KMS-11 (cell line): ENCODE measurements around the gene LILRA1.
"Not testable (repeated sequence)": the region's sequence is repeated elsewhere in the genome, so short reads cannot be mapped to it uniquely, and the experiment has no call there.

Source experiments
- H2AFZ ChIP-seq: fragments of 200-600 bp; sonication (generic); 2 replicates; pipeline ENCODE4 v1.6.1; 2016; ENCODE audit warnings: antibody characterized with exemption, mixed run types, low read depth
- H3K27ac ChIP-seq: fragments of 200-600 bp; sonication (generic); 2 replicates; pipeline ENCODE4 v1.6.1; 2016; ENCODE audit warnings: mild to moderate bottlenecking, mixed run types
- H3K27me3 ChIP-seq: fragments of 200-600 bp; sonication (generic); 2 replicates; pipeline ENCODE4 v1.6.1; 2017; ENCODE audit warnings: mild to moderate bottlenecking, low read depth, mixed run types, moderate library complexity; ENCODE audit not compliant: insufficient read depth
- H3K36me3 ChIP-seq: fragments of 200-600 bp; sonication (generic); 2 replicates; pipeline ENCODE4 v1.6.1; 2017; ENCODE audit warnings: mild to moderate bottlenecking, mixed run types; ENCODE audit not compliant: insufficient read depth
- H3K4me1 ChIP-seq: fragments of 200-600 bp; sonication (generic); 2 replicates; pipeline ENCODE4 v1.6.1; 2016; ENCODE audit warnings: mild to moderate bottlenecking, low read depth, mixed run types; ENCODE audit not compliant: poor library complexity, severe bottlenecking
- H3K4me2 ChIP-seq: fragments of 200-600 bp; sonication (generic); 2 replicates; pipeline ENCODE4 v1.7.0; 2016; ENCODE audit warnings: mild to moderate bottlenecking, mixed run types
- H3K4me3 ChIP-seq: fragments of 200-600 bp; sonication (generic); IDR thresholded peaks from 2 replicates; pipeline ENCODE4 v1.6.1; 2017; ENCODE audit warnings: low read depth, low read length, mixed read lengths; ENCODE audit not compliant: insufficient read depth
- H3K79me2 ChIP-seq: fragments of 200-600 bp; sonication (generic); 2 replicates; pipeline ENCODE4 v1.6.1; 2016; ENCODE audit warnings: low read depth, mixed run types; ENCODE audit not compliant: insufficient read depth
- H3K9ac ChIP-seq: fragments of 200-600 bp; sonication (generic); 2 replicates; pipeline ENCODE4 v1.6.1; 2016; ENCODE audit warnings: mild to moderate bottlenecking, mixed run types
- H4K20me1 ChIP-seq: fragments of 200-600 bp; sonication (generic); 2 replicates; pipeline ENCODE4 v1.6.1; 2016; ENCODE audit warnings: mild to moderate bottlenecking, mixed run types; ENCODE audit not compliant: insufficient read depth
- TF ChIP-seq, protein P1 (sequence below): fragments of 200-600 bp; sonication (generic); conservative IDR thresholded peaks from 2 replicates; pipeline ENCODE4 v1.6.1; 2017; ENCODE audit warnings: low read depth, mild to moderate bottlenecking, antibody characterized with exemption, low read length, moderate library complexity, mixed read lengths

The LILRA1 gene

DNA sequence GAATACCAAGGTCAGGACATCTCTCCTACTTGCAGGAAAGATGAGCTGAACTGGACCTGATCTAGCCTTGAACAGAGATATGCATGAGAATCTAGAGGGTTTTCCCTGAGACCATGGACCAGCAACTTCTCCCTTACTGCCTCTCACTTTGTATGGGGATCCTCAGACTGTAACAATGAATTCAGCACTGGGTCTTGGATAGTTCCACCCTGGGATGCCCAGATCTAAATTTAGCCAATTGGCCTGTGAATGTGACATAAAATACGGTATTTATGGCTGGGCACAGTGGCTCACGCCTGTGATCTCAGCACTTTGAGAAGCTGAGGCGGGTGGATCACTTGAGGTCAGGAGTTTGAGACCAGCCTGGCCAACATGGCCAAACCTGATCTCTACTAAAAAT is 35.1 kb upstream of the LILRA1 start:
- H3K4me3 ChIP-seq, result no peak overlapping the region
- no peaks in the 10 kb centered on the region for H3K79me2 ChIP-seq
- no peaks in the 10 kb centered on the region for H3K4me1 ChIP-seq
- no peaks in the 10 kb centered on the region for H3K36me3 ChIP-seq
- H4K20me1 ChIP-seq, result no peaks in the 10 kb centered on the region
- H3K9ac ChIP-seq, result no peak overlapping the region
- TF ChIP-seq, protein P1, sequence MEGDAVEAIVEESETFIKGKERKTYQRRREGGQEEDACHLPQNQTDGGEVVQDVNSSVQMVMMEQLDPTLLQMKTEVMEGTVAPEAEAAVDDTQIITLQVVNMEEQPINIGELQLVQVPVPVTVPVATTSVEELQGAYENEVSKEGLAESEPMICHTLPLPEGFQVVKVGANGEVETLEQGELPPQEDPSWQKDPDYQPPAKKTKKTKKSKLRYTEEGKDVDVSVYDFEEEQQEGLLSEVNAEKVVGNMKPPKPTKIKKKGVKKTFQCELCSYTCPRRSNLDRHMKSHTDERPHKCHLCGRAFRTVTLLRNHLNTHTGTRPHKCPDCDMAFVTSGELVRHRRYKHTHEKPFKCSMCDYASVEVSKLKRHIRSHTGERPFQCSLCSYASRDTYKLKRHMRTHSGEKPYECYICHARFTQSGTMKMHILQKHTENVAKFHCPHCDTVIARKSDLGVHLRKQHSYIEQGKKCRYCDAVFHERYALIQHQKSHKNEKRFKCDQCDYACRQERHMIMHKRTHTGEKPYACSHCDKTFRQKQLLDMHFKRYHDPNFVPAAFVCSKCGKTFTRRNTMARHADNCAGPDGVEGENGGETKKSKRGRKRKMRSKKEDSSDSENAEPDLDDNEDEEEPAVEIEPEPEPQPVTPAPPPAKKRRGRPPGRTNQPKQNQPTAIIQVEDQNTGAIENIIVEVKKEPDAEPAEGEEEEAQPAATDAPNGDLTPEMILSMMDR, result no peak
- peaks cover 10% of the 10 kb centered on the region; the same call in 1 of the 2 replicates for H3K27me3 ChIP-seq
- no peak overlapping the region for H3K27ac ChIP-seq
- no peak overlapping the region for H3K4me2 ChIP-seq
- H2AFZ ChIP-seq, result no peak overlapping the region

DNA sequence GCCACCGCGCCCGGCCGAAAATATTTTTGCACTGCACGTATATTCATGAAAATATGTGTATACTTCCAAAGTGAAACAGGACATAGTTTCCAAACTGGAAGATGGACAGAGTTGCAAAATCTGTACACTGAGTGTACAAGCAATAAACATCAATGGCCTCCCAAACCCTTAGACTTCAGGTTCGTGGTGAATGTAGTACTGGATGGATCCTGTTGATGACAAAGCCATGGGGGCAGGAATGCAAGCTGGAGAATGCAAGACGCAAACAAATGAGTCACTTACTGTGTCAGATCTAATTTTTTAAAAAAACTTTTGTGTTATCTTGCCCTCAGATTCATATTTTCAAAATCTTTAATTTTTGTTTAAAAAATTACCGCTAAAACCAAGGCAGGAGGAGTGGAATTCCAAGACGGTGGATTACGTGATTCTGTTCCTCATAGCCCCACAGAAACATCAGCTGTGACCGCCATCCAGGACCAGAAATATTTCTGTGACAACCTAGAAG is 32.5 kb upstream of the LILRA1 start:
- Histone ChIP-seq H3K27ac (no peak overlapping the region), H2AFZ (no peak overlapping the region), H3K9ac (no peak overlapping the region), H3K27me3 (peaks cover 13% of the 10 kb centered on the region; the same call in 1 of the 2 replicates), H3K36me3 (no peaks in the 10 kb centered on the region), H3K79me2 (no peaks in the 10 kb centered on the region), H3K4me1 (no peaks in the 10 kb centered on the region), H4K20me1 (no peaks in the 10 kb centered on the region), H3K4me3 (no peak overlapping the region), H3K4me2 (no peak overlapping the region)
- TF ChIP-seq, protein P1, result no peak

DNA sequence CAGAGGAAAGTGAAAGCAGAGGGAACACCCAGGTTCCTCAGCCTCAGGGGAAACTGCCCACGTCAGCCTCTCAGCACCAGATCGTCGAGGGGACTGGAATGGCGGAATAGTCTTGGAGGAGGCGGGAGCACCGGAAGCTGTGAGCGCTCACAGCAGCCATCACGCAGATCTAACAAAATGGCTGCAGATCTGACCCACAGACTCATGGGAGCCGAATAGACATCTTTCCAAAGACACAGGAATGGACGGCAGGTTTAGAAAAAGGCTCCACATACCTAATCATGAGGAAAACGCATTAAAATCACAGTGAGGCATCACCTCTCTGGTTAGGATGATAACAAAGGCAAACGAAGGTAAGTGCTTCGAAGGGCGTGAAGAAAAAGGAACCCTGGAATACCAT is 31.6 kb upstream of the LILRA1 start:
- H3K4me2 ChIP-seq, result 0 out of 2 replicates have a peak overlapping the region, but pooled peaks have one; percentile 19
- TF ChIP-seq, protein P1, result no peak
- no peak overlapping the region for H3K9ac ChIP-seq
- no peaks in the 10 kb centered on the region for H4K20me1 ChIP-seq
- no peaks in the 10 kb centered on the region for H3K4me1 ChIP-seq
- peak overlapping the region; percentile 48; the same call in 1 of the 2 replicates for H2AFZ ChIP-seq
- H3K4me3 ChIP-seq, result no peak overlapping the region
- H3K27ac ChIP-seq, result no peak overlapping the region
- H3K79me2 ChIP-seq, result no peaks in the 10 kb centered on the region
- no peaks in the 10 kb centered on the region for H3K36me3 ChIP-seq
- H3K27me3 ChIP-seq, result peaks cover 10% of the 10 kb centered on the region; the same call in 1 of the 2 replicates

DNA sequence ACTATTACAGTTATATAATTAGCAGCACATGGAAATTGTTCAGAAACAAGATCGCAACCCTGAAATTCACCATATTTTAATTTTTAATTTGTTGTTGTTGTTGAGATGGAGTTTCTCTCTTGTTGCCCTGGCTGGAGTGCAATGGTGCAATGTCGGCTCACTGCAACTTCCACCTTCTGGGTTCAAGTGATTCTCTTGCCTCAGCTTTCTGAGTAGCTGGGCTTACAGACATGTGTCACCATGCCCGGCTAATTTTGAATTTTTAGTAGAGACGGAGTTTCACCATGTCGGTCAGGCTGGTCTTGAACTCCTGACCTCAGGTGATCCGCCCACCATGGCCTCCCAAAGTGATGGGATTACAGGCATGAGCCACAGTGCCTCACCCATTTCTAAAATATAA is 30.2 kb upstream of the LILRA1 start:
- not testable (repeated sequence) for H3K27ac ChIP-seq, H3K9ac ChIP-seq, H3K4me3 ChIP-seq, H3K36me3 ChIP-seq, H3K4me2 ChIP-seq, H2AFZ ChIP-seq, H4K20me1 ChIP-seq, H3K79me2 ChIP-seq, H3K4me1 ChIP-seq
- H3K27me3 ChIP-seq, result peaks cover 10% of the 10 kb centered on the region; the same call in 1 of the 2 replicates

DNA sequence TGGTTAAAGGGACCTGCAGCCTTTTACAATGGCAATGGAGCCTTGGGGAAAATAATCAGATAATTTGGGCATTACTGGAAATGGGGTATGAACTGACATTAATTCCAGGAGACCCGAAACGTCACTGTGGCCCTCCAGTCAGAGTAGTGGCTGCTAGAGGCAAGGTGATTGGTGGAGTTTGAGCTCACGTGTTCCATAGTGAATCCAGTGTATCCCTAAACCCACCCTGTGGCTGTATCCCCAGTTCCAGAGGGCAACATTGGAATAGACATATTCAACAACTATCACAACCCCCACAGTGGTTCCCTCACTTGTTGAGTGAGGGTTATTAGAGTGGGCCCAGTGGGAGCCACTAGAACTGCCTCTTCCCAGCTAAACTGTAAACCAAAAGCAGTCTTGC is 23.1 kb upstream of the LILRA1 start:
- no peak overlapping the region for H3K9ac ChIP-seq
- no peak overlapping the region for H3K4me2 ChIP-seq
- TF ChIP-seq, protein P1, result no peak
- peaks cover 9% of the 10 kb centered on the region; the same call in 1 of the 2 replicates for H3K27me3 ChIP-seq
- no peaks in the 10 kb centered on the region for H4K20me1 ChIP-seq
- H3K27ac ChIP-seq, result no peak overlapping the region
- no peak overlapping the region for H2AFZ ChIP-seq
- H3K36me3 ChIP-seq, result no peaks in the 10 kb centered on the region
- H3K4me3 ChIP-seq, result no peak overlapping the region
- H3K4me1 ChIP-seq, result no peaks in the 10 kb centered on the region
- no peaks in the 10 kb centered on the region for H3K79me2 ChIP-seq

DNA sequence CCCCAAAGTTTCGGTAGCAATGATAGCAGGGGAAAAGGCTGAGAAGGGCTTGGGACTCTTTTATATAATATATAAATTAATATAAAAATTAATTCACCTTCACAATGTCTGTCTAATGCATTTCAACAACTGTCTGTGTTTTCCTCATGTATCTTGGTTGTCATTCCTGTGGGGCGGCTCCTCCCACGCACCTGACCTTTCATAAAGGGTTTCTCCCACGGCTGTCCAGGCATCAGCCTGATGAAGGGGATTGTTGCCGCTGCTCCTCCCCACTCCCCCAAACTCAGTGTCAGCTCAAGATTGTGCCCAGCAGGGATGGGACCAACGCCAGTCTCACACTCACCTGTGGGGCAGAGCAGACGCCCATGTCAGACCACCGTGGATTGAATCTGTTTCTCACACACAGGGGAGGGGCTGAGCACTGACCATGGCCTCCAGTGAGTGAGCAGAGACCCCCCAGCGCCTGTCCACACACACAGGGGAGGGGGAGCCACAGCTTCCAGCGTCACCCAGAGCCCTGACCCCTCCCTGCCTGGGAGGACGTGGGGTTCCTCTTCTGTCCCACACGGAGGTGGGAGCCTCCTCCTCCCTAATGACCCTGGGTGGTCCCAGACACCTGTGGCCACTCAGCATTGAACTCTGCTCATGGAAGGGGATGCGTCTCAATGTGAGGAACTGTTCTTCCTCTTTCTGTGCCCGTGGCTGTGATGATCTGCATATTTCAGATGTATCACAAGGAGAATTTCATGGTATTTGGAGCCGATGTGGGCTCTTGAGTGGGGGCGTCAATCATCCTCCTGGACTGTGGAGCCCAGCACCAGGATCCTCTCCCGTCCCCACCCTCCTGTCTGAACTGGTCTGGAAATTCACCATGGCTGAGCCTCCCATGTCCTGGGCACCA is 21.5 kb upstream of the LILRA1 start:
- H4K20me1 ChIP-seq, H3K27ac ChIP-seq, H2AFZ ChIP-seq, H3K9ac ChIP-seq, H3K36me3 ChIP-seq, H3K79me2 ChIP-seq, H3K4me1 ChIP-seq, H3K27me3 ChIP-seq, H3K4me2 ChIP-seq, H3K4me3 ChIP-seq: not testable (repeated sequence)
